GM12873 (cell line): Measurements from ENCODE around the gene SHH.

Experiments used
- CTCF ChIP-seq: IDR thresholded peaks from 2 replicates; pipeline ENCODE4 v1.5.1; 2012; ENCODE audit warnings: low read depth, mild to moderate bottlenecking, moderate library complexity, low read length, control low read depth; ENCODE audit not compliant: insufficient read depth; ENCODE audit errors: missing control alignments

SHH gene

DNA sequence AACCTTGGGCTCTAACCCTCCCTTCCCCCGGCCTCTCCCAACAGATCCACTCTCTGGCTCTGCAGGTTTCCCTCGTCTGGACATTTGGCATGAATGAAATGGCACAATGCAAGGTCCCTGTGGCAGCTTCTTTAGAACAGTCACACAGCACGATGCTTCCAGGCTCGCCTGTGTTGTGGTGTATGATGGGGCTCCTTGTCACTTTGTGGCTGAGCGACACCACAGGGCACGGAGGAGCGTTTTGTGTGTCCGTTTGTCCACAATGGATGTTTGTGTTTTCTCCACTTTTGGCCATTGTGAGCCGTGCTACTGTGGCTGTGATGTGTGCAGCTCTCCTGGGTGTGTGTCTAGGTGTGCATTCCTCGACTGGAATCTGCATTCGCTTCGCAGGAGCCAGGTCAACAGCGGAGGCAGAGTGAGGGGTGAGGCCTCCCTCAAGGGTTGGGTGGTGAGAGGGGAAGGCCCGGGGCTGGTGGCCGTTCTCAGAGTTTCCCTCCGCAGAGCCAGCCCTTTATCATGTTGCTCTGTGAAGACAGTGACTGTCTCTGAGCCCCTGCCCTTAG is 22.3 kb upstream of the SHH start:
- TF ChIP-seq CTCF, result no peak

GRCh38 chr7:155833651-155834050 is 21.4 kb upstream of the SHH start:
- TF ChIP-seq CTCF, result no peak

DNA sequence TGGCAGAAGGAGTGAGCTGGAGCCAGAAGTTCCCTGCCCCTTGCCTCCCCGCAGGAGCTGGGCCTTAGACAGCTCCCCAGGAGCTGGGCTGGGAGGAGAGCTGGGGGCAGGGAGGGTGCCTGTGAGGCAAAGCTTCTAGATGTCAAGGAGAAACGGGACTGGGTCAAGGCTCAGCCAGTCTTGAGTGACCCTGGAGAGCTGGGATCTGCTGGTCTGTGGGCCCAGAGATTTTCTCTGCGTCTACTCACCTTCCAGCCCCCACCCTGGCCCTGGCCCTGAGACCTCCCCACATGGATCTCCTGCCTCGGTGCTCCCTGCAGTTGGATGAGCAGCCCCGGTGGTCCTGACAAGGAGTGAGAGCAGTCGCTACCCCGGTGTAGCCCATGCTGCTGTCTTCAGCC is 20.3 kb upstream of the SHH start:
- no peak for TF ChIP-seq CTCF

GRCh38 chr7:155831807-155832524 is 19.7 kb upstream of the SHH start:
- TF ChIP-seq CTCF, result no peak

- no peak for TF ChIP-seq CTCF
Measured at GRCh38 chr7:155830961-155831806, 18.9 kb upstream of the SHH start.

DNA sequence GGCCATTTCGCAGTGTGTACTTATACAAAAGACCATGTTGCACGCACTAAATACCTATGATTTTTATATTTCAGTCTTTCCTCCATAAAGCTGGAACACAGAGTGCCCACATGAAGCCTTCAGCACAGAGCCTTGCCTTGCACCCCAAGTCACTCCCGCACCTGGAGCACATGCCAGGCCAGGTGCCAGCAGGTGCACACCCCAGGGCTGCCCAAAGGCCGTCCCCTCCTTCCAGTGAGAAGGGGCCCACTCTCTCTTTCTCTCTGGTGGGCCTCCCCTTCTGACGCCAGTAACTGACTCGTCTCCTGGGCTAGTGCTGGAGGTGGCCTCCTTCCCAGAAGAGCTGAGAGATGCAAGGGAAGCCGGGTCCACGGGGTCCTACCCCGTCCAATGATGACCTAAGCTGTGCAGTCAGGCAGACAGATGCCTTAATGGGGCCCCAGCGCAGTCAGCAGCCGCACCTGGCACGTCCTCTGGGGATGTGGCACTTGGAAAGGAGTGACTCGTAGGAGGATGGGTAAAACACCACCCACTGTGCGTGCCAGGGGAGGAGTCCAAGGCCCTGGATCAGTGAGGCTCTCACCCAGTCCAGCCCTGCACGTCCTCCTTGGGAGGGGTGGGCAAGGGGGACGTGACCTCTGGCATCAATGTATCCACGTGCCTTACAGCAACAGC is 17.7 kb upstream of the SHH start:
- no peak for TF ChIP-seq CTCF

DNA sequence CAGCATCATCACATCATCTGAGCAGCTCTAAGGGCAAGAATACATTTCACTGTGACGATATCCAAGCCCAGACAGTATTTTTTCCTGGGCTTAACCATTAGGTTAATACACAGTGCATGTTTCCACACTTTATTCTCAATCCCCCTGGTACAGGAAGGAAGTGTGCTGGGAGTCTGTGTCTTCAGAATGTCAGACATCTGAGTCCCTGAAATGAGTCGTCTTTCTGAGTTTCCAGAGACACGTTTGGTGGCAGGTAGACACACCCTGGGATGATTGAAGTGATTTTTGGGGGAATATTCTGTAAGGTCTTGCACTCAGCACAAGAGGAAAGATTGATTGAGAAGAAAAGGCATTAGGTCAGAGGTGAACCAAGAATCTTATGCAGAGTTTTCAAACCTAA is 13.1 kb upstream of the SHH start:
- no peak for TF ChIP-seq CTCF
